Lower leg skin (tissue), 3 donors: ENCODE results near the gene ZNF778.

Source experiments
- CTCF ChIP-seq, 3 donors: fragments of 450-650 bp; IDR thresholded peaks; one replicate each; pipeline ENCODE4 v1.5.1; 2016; ENCODE audit warnings: antibody characterized with exemption in 3 of 3, mild to moderate bottlenecking in 3 of 3, moderate library complexity in 2 of 3
- POLR2A ChIP-seq, 2 donors: fragments of 450-650 bp; IDR thresholded peaks; one replicate each; pipeline ENCODE4 v1.6.1; 2016 to 2017; ENCODE audit warnings: antibody characterized with exemption in 2 of 2, mild to moderate bottlenecking in 1 of 2, moderate library complexity in 1 of 2

GRCh38 chr16:89264800-89265550 is 47.5 kb downstream of the ZNF778 start:
- TF ChIP-seq POLR2A (IDR thresholded peaks at IDR 0.05) (no peak), CTCF (IDR thresholded peaks at IDR 0.05) (no peak)
